GM21619 (cell line): ENCODE data around the gene ING5.

Experiments used
- ATAC-seq: cut with Tn5 transposase; IDR thresholded peaks from one replicate; pipeline ENCODE4 v1.9.1; 2021; ENCODE audit not compliant: unreplicated experiment

ING5 gene

DNA sequence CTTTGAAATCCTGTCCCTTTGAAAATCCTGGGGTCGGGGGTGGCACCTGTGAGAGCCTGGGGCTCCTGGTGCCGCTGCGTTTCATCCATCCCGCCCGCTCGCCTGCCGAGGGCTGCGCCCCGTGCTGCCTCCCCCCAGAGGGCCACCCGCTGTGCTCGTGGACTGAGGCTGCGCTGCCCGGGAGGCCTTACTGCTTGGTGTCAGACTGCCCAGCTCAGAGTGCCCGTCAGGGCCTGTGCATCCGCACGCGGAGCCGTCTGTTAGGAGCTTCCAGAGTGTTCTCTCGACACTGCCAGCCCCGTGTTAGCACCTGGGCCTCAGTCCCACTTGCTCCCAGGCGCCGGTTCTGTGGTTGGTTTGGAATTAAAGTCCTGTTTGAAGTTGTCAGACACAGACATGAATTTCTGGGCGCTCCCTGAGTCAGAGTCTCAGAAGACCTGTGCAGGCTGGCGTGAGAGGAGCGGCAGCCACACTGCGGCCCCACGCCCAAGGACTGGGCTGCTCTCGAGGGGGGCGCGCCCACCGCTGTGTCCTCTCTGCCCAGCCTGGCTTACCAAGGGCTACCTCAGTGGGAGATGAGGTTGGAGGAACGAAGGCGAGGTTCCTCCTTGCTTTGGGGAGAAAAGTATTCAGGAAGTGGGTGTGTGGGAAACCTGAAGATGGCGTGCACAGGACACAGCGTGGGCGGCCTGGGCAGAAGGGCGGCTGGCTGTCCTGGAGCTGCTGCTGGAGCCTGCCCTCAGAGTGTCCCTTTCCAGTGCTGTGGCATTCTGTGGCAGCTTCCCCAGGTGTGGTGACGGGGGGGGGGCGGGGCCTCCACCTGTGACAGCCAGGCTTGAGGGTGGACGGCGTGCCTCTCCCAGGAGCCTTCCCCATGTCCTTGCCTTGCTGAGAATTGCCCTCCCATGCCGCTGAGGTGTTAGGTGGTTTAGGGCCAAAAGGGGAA, 29.3 kb upstream of the ING5 start:
- no peak for ATAC-seq

- no peak for ATAC-seq
Observed at GRCh38 chr2:241673189-241673663, 28.6 kb upstream of the ING5 start.

GRCh38 chr2:241673797-241674725, 27.8 kb upstream of the ING5 start:
- no peak for ATAC-seq

- no peak for ATAC-seq
Observed at GRCh38 chr2:241675885-241676284, 26.0 kb upstream of the ING5 start.

DNA sequence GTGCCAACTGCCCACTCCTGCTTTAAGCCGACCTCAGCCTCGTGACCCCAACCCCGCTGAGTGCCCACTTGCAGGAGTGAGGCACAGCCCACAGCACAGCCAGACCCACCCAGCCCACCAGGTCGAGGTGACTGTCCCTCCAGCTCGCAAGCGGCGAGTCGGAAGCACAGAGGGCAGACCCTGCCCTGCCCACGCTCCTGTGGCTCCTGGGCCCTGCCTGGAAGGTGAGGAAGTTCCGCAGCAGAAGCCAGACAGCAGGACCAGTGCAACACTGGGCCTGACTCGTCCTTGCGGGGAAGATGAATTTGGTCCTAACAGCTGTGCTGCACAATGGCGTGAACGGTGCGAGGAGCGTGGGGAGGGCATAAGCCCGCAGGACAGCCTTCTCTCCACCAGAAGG, 25.2 kb upstream of the ING5 start:
- ATAC-seq, result no peak

DNA sequence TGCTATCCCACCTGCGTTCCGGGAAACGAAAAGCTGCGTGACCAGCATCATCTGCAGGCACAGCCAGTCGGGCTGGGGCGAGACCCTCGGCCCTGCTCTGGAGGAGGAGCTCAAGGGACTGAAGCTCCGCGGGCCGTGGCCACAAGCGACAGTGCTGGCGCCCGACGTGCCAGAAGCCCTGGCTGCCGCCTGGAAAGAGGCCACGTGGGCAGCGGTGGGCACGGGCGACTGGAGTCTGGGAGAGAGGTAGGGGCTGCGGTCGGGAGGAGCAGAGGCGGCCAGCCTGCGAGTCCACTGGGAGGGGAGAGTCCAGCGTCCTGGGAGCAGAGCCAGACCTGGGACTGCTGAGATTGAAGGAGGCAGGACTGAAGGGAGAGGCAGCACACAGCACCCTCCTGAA, 24.4 kb upstream of the ING5 start:
- no peak for ATAC-seq

DNA sequence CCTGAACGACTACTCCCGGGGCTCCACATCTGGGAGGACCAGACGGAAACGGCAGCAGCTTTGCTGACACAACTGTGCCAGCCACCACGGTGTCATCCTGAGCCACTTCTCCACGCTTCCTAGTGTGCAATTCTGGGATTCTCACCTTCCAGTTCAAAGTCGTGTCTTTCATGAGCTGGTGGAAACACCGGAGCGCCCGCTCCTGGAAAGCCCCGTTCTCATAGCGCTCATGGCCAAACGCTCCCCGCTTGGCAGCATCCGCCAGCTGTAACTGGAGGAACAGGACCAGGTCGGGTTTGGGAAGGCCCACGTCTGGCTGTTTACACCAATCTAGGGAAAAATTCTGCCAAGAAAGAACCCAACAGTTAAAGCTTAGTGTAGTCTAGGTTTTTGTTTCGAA, 23.5 kb upstream of the ING5 start:
- ATAC-seq, result no peak

- ATAC-seq, result no peak
Observed at GRCh38 chr2:241678784-241679540, 22.9 kb upstream of the ING5 start.

GRCh38 chr2:241680044-241680443, 21.8 kb upstream of the ING5 start:
- no peak for ATAC-seq

GRCh38 chr2:241680827-241681599, 20.8 kb upstream of the ING5 start:
- no peak for ATAC-seq

DNA sequence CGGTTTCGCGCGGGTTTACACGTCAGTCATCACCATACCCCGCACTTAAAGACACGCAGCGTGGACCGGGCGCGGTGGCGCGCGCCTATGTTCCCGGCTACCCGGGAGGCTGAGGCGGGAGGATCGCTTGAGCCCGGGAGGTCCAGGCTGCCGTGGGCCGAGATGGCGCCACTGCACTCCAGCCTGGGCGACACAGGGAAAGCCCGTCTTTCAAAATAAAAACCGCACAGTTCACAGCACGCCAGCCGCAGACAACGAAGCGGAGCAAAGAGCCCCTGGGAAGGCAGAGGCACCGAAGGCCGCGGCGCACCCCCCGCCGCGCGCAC, 15.6 kb upstream of the ING5 start:
- no peak for ATAC-seq

DNA sequence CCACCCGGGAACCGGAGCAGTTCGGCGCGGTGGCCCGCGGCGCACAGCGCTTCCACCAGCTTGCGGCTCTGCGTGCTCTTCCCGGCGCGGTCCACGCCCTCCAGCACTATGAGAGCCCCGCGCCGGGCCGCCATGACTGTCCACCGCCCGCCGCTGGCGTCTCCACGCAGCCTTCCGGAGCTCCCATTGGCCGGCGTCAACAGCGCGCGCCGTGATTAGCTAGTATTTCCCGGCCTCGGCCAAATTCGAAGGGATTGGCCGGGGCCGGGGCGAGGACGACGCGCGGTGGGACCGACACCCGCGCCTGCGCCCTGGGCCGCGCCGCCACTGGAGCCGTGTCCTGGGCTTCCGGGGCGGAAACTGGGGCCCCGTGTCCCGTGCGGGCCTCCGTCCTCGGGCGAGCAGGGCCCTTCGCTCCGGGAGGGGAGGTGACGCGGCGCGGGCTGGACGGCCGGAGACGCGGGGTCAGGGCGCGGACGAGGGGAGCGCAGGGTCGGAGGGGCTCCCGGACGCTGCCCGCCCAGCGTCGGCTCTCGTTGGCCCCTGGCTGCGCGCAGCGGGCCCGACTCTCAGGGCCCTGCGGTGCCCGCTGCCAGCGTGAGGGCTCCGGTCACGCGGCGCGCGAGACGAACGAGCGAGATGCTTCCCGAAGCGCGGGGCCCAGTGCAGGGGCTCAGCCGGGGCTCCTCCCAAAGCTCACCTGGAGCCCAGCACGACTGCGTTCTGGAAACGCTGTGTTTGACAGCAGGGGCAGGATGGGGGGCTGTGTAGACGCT, 15.0 kb upstream of the ING5 start, which contains the start of gene DTYMK:
Gene DTYMK (minus strand): TSS at position 166 of the 776 bp plus-strand sequence. CDS start 32 bp downstream, at position 134.
- ATAC-seq, result peak; percentile 89

DNA sequence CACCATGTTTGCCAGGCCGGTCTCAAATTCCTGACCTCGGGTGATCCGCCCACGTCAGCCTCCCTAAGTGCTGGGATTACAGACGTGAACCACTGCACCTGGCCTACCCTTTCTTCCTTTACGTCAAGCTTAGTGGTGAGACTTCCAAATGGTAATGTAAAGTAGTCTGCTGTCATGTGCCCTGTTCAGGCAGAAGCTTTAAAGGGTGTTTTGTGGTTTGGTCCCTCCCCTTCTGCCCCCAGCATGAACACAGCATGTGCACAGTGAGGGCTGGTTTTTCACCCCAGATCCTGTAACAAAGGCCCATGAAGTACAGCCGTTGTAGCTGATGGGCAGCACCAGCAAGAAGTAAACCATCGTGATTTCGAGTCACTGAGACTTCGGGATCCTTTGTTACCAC, 12.5 kb upstream of the ING5 start:
- ATAC-seq, result no peak

DNA sequence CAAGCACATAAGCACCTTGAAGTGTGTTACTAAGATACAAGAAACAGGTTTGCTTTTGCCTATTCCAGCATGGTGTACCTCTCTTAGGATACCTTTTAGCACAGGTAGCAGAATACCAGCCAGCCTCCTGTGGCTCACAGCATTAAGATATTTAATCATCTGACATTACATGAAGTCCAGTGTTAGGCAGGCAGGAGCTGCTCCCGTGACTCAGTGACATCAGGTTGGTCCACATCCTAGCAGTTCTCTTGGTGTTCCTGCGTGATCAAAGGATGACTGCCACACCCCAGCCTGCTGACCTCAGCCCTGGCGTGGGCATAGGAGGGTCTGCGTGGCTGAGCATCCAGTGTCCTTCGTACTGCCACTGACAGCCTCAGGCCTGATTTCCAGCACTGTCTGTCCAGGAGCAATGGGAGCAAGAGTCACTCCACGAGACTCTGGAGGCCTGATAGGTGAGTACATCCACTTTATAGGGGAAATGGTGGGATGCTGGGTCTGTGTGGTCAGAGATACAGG, 11.6 kb upstream of the ING5 start:
- no peak for ATAC-seq

GRCh38 chr2:241692448-241692847, 9.4 kb upstream of the ING5 start:
- no peak for ATAC-seq

DNA sequence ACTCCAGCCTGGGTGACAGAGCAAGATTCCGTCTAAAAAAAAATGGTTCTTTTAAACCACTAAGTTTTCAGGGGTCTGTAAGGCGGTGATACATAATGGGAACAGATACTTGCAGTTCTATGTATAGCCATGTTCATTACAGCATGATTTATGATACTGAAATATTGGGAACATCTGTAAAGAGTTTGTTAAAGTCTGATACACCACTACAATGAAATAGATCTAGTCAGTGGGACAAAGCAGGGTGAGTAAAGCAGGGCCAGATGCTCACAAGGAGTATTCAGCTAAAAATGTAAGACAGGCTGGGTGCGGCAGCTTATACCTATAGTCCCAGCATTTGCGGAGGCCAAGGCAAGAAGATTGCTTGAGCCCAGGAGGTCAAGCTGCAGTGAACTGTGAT, 6.2 kb upstream of the ING5 start:
- ATAC-seq, result no peak

DNA sequence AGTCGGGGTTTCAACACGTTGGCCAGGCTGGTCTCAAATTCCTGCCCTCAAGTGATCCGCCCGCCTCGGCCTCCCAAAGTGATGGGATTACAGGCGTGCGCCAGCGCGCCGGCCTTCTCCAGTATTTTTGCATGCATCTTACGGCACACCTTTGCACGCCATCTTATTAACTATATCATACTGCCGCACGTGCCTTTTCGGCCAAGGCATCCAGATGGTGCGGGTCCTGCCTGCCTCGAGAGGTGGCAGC, 765 bp upstream of the ING5 start:
- ATAC-seq, result no peak

- ATAC-seq, result peak; percentile 70
Observed at GRCh38 chr2:241702155-241703031, 554 bp downstream of the ING5 start.
